HG03159 (cell line): ENCODE measurements around the gene BTNL9.
"Not testable (repeated sequence)": the region's sequence is repeated elsewhere in the genome, so short reads cannot be mapped to it uniquely, and the experiment has no call there.

Experiments
- ATAC-seq: cut with Tn5 transposase; IDR thresholded peaks from one replicate; pipeline ENCODE4 v1.9.1; 2021; ENCODE audit warnings: mild to moderate bottlenecking, moderate library complexity; ENCODE audit not compliant: unreplicated experiment

BTNL9 gene

GRCh38 chr5:181060924-181061323, 20.9 kb downstream of the BTNL9 start:
- ATAC-seq: no peak

DNA sequence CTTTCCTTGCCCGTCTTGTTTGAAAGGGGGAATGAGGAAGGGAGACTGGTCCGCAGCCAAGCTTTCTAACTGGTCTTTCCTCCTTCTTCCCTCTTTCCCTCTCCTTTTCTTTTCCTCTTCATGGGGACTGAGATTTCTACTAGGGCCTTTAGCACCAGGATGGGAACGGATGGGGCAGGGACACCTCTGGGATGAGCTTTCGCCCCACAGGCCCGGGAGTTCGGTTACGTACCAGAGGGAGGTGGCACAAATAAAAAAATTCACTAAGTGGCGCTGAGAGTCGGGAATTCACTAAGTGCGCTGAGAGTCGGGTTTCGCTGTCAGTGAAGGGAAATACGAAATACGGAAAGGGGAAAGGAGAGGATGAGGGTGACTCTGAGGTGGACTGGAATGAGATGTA, 21.6 kb downstream of the BTNL9 start:
- no peak for ATAC-seq

DNA sequence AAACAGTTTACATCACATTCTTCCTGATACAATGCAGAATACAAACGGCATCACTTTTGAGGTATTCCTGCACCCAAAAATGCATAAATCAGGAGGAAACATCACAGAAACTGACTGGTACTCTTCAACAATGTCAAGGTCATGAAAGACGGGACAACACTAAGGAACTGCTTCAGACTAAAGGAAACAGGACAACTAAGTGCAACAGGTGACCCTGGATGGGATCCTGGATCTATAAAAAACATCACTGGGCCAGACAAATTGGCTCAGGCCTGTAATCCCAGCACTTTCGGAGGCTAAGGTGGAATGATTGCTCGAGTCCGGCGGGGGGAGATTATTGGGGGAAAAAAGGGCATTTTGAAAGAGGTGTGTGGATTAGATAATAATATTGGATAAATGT, 22.6 kb downstream of the BTNL9 start:
- no peak for ATAC-seq

DNA sequence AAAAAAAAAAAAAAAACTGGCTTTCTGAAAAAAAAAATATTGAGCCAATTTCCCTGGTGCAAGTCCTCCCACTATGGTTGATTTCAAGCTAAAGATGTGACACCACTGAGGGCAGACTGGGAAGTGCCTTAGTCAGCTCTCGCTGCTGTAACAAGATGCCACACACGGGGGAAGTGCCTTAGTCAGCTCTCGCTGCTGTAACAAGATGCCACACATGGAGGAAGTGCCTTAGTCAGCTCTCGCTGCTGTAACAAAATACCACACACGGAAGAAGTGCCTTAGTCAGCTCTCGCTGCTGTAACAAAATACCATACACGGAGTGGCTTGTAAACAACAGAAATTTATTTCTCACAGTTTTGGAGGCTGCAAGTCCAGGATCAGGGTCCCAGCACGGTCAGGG, 23.4 kb downstream of the BTNL9 start:
- no peak for ATAC-seq

- no peak for ATAC-seq
Observed at GRCh38 chr5:181064987-181065386, 24.9 kb downstream of the BTNL9 start.

GRCh38 chr5:181069767-181070491, 29.9 kb downstream of the BTNL9 start:
- ATAC-seq: no peak

GRCh38 chr5:181070523-181070922, 30.5 kb downstream of the BTNL9 start:
- ATAC-seq: no peak

- ATAC-seq: no peak
Observed at GRCh38 chr5:181071257-181071656, 31.2 kb downstream of the BTNL9 start.

GRCh38 chr5:181076920-181077319, 36.9 kb downstream of the BTNL9 start:
- no peak for ATAC-seq

- no peak for ATAC-seq
Observed at GRCh38 chr5:181081989-181082388, 41.9 kb downstream of the BTNL9 start.

- ATAC-seq: no peak
Observed at GRCh38 chr5:181084621-181085195, 44.6 kb downstream of the BTNL9 start.

- no peak for ATAC-seq
Observed at GRCh38 chr5:181086026-181086883, 46.2 kb downstream of the BTNL9 start.

DNA sequence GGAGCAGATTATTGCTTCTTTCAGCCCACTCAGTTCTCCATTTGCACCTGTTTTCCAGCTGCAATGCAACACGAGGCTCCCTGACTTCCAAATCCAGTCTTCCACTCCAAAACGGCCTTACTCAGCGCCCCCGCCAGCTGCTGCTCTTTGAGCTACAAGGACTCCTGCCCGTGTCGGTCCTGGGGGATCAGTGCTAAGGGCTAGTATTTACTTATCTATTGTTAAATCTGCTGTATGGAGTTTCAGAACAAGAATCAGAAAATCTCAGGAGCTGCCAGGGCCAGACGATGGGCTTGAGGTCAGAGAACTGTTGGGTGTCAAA, 46.8 kb downstream of the BTNL9 start:
- ATAC-seq: no peak

- no peak for ATAC-seq
Observed at GRCh38 chr5:181087309-181087708, 47.2 kb downstream of the BTNL9 start.

DNA sequence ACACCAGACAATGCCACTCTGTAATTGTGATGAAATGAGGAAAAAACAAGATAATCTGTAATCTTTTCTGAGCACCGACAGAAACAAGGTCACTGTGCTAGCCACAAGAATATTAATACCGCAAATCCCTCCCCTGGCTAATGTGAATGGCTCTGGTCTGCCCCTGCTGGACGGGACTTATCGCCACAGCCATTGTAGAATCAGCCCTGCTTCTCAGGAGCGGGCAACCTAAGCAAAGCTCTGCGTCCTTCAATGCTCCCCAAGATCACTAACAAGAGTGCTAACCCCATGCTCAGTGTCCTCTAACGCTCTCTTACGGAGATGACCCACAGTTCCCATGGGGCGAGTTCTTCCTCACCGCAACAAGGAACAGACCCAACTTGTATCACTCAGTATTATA, 48.2 kb downstream of the BTNL9 start:
- no peak for ATAC-seq

- ATAC-seq: no peak
Observed at GRCh38 chr5:181092428-181092827, 52.4 kb downstream of the BTNL9 start.

GRCh38 chr5:181095162-181095561, 55.1 kb downstream of the BTNL9 start:
- ATAC-seq: not testable (repeated sequence)

DNA sequence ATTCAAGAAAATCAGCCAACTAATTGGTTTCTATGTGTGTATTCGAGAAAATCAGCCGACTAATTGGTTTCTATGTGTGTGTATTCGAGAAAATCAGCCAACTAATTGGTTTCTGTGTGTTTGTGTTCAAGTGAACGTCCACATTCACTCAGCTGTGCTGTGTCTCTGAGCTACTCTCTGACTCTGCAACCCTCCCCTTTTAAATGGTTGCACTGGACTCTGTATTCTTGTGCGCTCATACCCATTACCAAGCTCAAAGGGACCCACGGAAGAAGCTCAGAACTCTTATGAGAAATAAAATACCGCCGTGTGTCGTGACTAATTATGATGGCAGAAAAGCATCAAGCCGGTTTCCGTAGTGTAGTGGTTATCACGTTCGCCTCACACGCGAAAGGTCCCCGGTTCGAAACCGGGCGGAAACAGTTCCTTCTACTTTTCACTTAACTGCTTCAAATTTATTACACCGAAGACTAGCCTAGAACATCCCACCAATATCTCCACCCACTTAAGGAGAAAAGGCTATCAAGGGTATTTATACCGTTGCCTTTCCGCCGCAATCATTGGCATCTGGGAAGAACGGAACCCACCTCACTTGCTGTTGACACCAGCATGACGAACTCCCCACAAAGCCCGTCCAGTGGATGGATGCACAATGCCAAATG, 56.8 kb downstream of the BTNL9 start:
- not testable (repeated sequence) for ATAC-seq

GRCh38 chr5:181097383-181097753, 57.3 kb downstream of the BTNL9 start:
- not testable (repeated sequence) for ATAC-seq

DNA sequence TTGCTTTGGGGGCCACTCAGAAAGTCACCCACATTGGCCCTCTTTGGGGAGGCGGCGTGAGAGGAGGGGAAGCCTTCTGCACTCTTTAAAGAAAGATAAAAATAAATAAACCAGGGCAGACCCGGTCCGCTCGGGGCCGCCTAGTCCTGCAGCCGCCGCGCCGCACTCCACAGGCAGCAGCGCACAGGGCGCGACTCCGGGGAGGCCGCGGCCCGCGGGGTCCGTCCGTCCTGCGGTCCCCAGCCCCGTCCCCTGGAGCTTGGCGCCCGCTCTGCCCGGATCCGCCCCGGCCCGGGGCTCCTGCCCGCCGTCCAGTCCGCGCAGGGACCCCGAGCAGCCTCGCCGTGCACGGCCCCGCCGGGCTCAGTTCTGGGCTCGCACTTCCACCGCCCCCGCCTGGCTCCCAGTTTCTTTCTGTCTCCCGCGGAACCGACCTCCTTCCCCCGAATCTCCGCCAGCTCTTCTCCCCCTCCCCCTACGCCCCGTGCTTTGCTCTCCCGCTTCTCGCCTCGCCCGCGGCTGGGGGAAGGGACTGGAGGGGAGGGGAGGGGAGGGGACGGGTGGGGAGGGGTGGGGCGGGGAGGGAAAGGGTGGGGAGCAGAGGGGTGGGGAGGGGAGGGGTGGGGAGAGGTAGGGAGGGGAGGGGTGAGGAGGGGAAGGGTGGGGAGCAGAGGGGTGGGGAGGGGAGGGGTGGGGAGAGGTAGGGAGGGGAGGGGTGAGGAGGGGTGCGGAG, 57.9 kb downstream of the BTNL9 start:
- not testable (repeated sequence) for ATAC-seq
